ENCODE results near the gene RPGR.

- no peak for TF ChIP-seq CTCF (IDR thresholded peaks at IDR 0.05)
- TF ChIP-seq POLR2AphosphoS5 (IDR thresholded peaks at IDR 0.05): no peak
These were observed 51.2 kb downstream of the RPGR start for GRCh38 chrX:38276089-38276488.

Data from esophagus muscularis mucosa (tissue), 3 donors.